Stimulated activated CD4-positive, alpha-beta T cell treated with anti-CD3 and anti-CD28 coated beads, Interleukin-15, amount 100 ng/mL, for 48 hours (primary cell): ENCODE measurements around the gene HIRA.
A peak's percentile ranks its signal among the peaks of the same experiment; 100 is the strongest.
"Not testable (repeated sequence)": the region's sequence is repeated elsewhere in the genome, so short reads cannot be mapped to it uniquely, and the experiment has no call there.

Experiments
- DNase-seq, 2 donors: peaks; one replicate each; pipeline ENCODE4 v3.0.0-alpha.2; 2020; ENCODE audit warnings: low read depth in 2 of 2

HIRA gene

DNA sequence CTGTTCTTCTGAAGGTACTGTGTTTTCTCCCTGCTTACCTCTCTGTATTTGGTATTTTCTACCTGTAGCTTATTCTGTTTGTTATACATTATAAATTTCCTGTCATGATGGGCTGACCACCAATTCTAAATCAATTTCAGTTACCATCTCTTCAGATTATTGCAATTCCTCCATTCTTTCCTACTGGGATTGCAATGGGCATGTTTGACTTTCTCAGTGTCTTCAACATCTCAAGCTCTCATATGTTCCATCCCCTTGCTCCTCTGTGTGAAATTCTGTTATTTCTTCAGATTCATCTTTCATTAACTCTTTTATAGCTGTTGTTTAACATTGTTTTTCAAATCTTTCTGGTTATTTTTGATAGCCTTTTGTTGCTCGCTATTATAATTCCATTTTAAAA, 31.5 kb upstream of the HIRA start:
- DNase-seq = no peak

- DNase-seq = no peak
Observed at GRCh38 chr22:19461506-19461905, 30.0 kb upstream of the HIRA start.

- DNase-seq = no peak
Observed at GRCh38 chr22:19460036-19460435, 28.5 kb upstream of the HIRA start.

DNA sequence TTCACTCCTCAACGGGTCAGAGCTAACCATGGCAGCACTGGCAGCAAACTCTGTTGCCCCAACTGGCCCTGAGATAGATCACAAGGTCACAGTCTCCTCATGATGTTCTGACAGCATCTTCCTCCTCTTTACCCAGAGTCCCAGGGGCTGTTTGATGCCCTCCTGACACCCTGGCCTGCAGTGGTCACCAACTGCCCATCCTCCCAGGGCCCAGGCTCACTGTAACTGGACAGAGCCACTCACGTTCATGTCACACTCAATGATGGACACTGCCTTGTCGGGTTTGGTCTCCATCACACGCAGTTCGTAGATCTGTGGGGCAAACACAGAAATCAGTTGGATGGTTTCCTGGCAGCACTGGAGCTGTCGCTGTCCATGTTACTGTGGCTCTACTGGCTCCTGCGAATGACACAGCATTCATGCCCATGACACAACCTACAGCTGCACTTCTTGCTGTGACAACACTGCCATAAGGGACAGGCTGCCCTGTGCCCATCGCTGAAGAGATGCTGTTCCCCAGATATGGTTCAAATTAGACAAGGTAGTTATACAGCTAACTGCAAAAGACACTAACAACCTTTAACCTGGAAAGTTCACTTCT, 26.4 kb upstream of the HIRA start:
- DNase-seq = no peak

GRCh38 chr22:19456541-19456940, 25.0 kb upstream of the HIRA start:
- no peak for DNase-seq

DNA sequence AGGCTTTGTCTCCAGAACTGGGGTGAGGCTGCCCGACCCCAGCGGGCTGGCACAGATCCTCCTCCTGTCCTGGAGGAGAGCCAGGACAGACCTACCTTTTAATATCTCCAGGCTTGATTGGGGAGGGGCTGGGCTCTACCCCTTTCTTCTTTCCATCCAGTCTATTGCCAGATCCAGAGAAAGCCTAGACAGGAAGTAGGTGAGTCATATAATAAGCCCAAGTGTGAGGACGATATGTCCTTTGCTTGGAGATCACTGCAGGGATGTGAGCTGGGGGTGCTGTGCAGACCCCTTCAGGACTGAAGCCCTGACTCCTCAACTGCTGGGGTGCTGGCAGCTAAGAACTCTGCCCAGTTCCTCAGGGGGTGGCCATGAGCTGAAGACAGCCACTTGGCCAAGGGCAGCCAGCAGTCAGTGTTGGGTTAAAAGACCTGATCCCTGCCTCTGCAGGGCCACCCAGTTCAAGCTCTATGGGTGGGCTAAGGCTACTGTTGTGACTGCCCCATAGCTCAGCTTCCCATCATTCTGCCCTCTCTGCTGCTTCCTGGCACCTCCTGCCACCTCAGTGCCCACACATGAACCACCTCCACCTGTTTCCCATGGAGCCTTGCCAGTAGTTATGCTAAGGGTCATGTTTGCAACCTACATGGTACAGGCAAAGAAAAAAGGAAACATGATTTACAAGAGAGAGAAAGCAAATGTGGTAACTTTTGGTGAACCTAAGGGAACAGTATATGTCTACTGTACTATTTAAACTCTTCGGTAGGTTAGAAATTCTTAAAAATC, 24.2 kb upstream of the HIRA start:
- no peak for DNase-seq

DNA sequence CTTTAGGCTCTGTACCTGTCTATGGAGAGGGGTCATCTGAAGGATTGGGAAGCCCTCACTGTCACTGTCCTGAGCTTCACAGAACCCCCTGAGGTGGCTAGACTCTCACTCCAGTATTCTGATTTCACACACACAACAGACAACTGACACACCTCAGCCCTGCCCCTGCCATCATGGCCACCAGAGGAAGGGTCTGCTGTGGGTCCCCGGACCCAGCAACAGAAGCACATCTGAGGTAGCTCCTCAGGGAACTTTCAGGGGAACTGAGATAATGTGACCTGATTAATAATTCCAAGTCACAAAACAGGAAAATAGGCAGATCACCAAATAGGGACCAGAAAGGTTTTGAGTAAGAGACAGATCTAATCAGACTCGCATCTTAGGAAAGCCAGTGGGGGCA, 23.5 kb upstream of the HIRA start:
- DNase-seq = no peak

DNA sequence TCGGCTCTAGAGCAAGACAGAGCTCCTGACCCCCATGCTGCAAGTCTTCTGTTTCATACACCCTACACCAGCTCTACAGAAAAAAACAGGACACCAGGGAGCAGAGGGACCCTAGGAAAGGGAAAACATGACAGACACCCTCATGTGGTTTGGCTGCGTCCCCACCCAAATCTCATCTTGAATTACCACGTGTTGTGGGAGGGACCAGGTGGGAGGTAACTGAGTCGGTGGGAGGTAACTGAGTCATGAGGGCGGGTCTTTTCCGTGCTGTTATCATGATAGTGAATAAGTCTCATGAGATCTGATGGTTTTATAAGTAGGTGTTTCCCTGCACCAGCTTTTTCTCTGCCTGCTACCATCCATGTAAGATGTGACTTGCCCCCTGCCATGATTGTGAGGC, 22.6 kb upstream of the HIRA start:
- no peak for DNase-seq

- no peak for DNase-seq
Observed at GRCh38 chr22:19453718-19454117, 22.2 kb upstream of the HIRA start.

- no peak for DNase-seq
Observed at GRCh38 chr22:19451570-19451969, 20.0 kb upstream of the HIRA start.

DNA sequence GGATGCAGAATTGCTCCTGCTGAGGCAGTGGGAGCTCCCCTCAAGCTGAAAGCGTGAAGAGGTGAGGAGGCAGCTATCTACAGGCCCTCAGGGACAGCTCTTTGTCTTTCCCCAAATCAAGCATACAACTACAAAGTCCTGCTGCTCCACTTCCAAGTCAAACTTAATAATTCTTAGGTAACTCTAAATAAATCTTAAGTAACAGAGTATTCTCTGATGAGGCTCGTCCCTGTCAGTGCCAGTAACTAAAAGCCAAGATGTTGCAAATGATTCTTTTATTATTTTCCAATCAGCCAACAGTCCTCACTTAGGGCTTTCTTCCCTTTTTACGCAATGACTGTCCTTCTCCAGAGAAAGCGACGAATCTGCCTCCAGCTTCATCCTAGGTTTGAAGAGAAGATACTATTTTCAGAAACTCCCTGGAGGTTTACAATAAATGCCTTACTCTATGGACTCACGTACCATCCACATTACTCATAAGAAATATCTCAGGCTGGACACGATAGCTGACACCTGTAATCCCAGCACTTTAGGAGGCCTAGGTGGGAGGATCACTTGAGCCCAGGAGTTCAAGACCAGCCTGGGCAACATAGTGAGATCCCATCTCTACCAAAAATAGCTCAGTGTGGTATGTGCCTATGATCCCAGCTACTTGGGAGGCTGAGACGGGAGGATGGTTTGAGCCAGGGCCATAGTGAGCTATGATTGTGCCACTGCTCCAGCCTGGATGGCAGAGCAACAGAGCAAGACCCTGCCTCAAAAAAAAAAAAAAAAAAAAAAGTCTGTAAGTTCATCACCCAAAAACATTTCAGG, 19.0 kb upstream of the HIRA start:
- no peak for DNase-seq

DNA sequence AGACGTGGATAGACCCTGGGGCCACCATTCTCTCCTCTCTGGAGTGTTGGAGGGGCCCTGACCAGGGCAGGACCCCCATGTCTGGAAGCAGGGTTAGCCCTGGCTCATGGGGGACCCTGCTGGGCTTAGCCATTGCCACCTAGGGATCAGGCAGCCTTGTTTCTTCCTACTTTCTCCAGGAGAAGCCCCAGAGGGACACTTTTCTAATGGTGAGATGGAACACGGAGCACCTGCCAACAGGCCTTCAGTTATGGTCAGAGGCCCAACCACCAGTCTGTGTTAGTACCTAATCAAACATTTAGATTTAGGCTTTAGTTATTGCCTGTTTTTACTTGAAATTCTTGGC, 17.9 kb upstream of the HIRA start:
- DNase-seq = no peak

GRCh38 chr22:19448739-19449421, 17.3 kb upstream of the HIRA start:
- peak; percentile 55 to 65 for DNase-seq

DNA sequence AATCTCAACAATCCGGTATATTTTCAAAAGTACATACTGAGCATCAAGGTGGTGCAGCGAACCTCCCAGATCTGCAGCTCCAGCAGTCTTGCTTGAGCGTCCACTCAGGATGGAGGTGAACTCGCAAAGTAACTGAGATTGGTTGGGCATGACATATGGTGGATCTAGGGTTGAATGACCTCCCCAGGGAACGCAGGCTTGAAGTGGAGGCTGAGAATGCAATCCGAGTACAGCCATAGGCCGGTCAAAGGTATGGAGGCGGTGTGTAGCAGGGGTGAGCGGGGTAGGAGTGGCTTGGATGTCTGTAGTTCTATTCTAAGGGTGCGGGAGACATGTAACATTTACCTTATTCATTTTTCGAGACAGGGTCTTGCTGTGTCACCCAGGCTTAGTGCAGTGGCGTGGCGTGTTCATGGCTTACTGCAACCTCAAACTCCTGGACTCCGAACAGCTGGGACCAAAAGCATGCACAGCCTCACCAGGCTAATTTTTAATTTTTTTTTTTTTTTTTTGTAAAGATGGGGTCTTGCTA, 16.6 kb upstream of the HIRA start:
- no peak for DNase-seq

DNA sequence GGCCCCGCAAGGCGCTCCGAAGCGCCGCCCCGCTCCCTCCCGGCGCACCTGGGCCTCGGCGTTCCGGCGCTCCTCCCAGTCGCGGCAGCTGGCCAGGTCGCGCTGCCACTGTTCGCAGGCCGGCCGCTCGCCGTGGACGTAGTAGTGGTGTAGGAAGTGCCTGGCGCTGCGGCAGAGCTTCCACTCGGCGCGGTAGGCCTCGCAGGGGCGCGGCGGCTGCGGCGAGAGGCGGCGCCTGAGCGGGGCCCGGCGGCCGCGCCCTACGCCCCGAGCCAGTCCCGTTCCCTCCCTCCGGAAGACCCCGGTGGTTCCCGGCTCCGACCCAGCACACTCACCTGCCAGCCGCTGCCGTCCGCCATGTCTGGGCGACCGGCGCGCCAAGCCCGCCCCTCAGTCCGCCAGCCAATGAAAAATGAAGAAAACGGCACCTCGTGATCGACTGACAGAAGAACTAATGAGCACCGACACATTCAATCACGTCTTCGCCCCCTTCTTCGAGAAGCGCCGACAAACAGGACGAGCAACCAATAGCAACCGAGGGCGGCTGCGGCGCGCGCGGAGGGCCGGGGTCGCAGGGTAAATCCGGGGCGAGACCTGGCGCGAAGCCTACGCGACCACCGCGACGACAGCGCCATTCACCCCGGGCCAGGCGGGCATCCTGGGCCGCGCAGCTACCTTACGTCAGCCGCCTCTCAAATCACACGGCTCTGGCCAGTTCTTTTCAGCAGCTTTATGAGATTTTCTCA, 16.0 kb upstream of the HIRA start, which contains the start of gene C22orf39:
TSS of gene C22orf39 (minus strand) at position 382 of the 746 bp plus-strand sequence. CDS start at position 359, 23 bp downstream.
- peak; percentile 78 to 84 for DNase-seq

DNA sequence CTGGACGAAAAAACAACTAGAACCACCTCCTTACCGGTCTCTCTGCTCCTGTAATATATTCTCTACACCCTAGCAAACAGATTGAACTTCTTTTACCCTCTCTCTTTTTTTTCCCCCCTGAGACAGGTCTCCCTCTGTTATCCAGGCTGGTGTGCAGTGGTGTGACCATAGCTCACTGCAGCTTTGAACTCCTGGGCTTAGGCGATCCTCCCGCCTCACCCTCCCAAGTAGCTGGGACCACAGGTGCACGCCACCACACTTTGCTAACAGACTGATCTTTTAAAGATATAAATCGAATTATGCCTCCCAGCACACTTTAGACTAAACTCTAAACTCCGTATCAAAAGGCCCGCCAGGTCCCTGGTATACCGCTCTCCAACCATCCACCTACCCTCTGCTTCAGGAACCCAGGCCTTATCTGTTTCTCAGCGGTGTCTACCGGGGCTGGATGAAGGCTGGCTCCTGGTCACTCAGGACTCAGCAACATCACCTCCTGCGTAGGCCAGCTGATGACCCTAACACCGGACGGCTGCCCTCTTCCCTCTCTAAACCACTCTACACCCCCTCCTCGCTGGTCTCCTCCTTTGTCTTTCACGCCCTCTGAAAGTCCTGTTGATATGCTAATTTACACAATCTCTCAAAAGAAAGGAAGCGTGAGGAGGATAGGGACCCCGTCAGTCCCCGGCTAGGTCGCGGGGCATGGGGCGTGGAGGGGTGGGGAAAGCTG, 15.2 kb upstream of the HIRA start:
- no peak for DNase-seq

DNA sequence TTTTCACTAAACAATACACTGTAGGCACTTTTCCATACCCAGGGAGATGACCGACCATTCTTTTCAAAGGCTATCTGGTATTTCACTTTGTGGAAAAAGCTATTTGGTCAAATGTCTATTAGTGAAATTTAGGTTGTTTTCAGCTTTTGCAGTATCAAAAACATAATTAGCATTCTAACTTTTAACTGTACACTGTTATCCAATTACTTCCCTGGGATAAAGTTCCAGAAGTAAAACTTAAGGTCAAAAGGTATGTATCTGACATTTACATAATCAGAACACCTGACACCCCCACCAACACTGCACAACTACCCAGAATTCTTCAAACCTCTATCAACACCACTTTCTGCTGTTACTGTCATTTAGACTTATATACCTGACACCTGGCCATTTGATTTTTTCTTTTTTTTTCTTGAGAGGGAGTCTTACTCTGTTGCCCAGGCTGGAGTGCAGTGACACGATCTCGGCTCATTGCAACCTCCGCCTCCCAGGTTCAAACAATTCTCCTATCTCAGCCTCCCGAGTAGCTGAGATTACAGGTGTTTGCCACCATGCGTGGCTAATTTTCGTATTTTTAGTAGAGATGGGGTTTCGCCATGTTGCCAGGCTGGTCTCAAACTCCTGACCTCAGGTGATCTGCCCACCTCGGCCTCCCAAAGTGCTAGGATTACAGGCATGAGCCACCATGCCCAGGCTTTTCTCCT, 13.9 kb upstream of the HIRA start:
- DNase-seq = not testable (repeated sequence)

GRCh38 chr22:19443544-19444211, 12.1 kb upstream of the HIRA start:
- DNase-seq = no peak

DNA sequence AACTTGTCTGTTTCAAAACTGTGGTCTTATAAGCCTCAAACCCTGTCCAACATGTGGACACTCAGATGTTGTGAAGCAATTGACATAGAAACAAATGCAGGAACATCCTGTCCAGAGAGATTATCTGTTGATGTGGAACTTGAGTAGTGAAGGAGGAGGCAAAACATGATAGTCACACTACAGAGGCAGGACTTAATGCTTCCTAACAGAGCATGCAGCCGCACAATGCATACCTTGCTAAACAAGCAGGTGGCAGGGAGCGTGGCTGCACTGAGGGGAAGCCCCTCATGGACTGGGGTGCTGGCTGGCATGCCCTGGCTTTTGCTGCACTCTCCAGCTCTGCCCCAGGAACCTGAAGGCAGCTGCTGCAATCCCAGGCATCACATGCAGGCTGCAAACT, 10.6 kb upstream of the HIRA start:
- no peak for DNase-seq
